HG03066 (cell line): ENCODE results near the gene TAPBP.
"Not testable (repeated sequence)": the region's sequence is repeated elsewhere in the genome, so short reads cannot be mapped to it uniquely, and the experiment has no call there.

ENCODE experiments used
- ATAC-seq: cut with Tn5 transposase; IDR thresholded peaks from one replicate; pipeline ENCODE4 v1.9.1; 2021; ENCODE audit warnings: low read depth; ENCODE audit not compliant: unreplicated experiment

The TAPBP gene

DNA sequence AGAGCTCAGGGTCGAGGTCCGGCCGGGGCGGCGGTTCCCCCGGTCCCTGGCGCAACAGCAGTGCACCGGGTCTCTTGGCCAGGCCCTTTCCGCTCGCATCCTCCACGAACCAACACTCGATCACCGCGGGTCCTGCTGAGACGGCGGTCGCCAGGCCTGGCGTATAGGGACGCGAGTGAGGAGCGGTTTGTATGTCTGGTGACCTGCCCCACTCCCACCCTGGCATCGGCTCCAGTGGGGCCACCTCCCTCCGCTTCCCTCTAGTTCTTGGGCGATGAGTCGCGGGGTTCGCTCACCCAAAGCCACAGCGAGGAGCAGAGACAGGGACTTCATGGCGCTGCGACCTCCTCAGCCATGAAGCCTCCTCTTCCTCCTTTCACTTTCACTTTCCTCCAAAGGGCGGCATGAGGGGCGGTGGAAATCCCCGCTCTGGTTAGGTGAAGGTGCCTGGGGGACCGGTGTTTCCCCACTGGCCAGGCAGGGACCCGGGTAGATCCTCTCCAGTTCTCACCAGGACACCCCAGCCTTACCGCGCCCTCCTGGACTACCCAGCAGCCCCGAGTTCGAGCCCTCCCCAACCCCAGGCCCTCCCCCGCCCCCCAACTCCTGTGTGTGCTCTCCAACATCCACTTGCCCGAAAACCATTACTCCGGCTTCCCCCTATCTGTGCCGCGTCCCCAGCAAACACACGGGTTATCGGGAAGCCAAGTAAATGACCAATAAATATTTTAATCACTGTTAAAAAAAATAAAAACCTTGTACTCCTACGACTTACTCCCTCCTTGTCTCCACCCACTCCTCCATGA is at the start of gene TAPBP:
TAPBP (minus strand) TSS at position 370 of the 806 bp plus-strand sequence; CDS start at position 333, 37 bp downstream.
- peak; percentile 46 for ATAC-seq

DNA sequence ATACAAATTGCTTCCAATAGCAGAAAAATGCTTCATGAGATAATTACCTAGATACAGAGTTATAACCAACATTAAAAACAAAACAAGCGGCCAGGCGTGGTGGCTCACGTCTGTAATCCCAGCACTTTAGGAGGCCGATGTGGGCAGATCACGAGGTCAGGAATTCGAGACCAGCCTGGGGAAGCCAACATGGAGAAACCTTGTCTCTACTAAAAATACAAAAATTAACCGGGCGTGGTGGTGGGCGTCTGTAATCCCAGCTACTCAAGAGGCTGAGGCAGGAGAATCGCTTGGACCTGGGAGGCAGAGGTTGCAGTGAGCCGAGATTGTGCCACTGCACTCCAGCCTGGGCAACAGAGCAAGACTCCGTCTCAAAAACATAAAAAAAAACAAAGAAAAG is 49.6 kb upstream of the TAPBP start:
- ATAC-seq: not testable (repeated sequence)

DNA sequence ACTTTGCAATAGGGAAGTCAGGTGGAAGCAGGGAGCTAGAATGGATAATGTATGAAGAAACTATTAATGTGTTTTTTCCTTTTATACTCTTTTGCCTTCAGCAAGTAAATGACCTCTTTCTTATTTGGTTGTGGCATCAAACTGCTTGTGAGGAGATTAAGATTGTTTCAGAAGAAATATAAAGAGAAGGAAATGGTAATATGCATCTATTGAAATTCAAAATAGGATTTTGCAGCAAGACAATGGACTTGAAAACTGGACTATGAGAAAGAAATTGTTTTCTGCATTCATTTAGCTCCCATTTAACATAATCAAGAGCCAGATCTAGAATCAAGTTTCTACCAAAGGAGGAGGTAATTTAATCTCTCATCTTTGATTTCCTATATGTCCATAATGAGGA is 45.5 kb upstream of the TAPBP start:
- ATAC-seq: no peak

DNA sequence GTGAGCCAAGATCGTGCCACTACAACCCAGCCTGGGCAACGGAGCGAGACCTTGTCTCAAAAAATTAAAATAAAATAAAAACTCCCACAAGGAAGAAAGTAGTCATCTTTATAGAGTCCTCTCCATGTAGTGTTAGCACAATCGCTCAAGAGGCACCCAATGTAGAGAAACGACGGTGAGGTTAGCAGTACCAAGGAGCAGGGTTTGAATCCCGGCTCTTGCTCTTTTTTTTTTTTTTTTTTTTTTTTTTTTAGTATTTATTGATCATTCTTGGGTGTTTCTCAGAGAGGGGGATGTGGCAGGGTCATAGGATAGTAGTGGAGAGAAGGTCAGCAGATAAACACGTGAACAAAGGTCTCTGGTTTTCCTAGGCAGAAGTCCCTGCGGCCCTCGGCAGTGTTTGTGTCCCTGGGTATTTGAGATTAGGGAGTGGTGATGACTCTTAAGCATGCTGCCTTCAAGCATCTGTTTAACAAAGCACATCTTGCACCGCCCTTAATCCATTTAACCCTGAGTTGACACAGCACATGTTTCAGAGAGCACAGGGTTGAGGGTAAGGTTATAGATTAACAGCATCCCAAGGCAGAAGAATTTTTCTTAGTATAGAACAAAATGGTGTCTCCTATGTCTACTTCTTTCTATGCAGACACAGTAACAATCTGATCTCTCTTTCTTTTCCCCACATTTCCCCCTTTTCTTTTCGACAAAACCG is 43.4 kb upstream of the TAPBP start:
- not testable (repeated sequence) for ATAC-seq

DNA sequence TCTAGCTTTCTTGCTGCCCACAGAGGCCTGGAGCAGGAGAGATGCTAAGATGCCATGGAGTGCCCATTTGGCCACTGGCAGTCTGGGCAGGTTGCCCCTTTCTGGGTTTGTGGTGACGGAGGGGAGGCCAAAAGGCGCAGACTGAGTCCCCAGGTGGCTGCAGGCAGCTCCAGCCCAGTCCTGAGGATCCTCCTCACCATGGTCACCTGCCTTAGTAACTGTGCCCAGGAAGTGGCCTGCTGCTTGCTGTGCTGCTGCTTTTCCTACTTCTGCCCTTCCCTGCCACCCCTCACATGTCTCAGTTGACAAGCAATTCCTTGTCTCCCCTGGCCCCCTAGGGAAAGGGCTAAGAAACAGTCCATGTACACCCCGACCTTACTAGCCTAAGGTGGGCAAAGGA is 42.4 kb upstream of the TAPBP start:
- ATAC-seq: no peak

DNA sequence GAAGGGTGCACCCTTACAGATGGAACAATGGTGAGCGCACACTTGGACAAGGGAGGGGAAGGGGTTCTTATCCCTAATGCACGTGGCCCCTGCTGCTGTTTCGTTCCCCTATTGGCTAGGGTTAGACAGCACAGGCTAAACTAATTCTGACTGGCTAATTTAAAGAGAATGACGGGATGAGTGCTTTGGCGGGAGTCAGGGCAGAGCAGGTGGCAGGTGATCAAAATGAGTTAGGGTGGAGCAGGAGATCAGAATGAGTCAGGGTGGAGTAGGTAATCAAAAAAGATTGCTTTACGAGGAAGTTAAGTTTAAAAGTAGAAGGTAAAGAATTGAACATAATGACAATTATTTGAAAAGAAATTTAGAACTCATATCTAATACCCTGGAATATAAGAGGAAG is 42.0 kb upstream of the TAPBP start:
- not testable (repeated sequence) for ATAC-seq

DNA sequence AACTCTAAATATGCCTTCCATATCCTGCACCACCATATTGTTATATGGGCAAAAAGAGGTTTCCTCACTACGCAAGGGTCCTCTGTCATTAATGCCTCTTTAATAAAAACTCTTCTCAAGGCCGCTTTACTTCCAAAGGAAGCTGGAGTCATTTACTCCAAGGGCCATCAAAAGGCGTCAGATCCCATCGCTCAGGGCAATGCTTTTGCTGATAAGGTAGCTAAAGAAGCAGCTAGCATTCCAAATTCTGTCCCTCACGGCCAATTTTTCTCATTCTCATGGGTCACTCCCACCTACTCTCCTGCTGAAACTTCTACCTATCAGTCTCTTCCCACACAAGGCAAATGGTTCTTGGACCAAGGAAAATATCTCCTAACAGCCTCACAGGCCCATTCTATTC is 33.9 kb upstream of the TAPBP start:
- ATAC-seq: no peak

DNA sequence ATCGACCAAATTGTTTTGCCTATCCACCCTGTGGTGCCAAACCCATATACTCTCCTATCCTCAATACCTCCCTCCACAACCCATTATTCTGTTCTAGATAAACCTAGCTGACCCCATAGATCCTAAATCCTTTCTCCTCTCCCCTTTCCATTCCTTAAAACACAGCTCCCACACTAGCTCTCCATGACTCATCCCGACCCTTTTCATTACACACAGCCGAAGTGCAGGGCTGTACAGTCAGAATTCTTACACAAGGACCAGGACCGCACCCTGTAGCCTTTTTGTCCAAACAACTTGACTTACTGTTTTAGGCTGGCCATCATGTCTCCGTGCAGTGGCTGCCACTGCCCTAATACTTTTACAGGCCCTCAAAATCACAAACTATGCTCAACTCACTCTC is 33.1 kb upstream of the TAPBP start:
- not testable (repeated sequence) for ATAC-seq

DNA sequence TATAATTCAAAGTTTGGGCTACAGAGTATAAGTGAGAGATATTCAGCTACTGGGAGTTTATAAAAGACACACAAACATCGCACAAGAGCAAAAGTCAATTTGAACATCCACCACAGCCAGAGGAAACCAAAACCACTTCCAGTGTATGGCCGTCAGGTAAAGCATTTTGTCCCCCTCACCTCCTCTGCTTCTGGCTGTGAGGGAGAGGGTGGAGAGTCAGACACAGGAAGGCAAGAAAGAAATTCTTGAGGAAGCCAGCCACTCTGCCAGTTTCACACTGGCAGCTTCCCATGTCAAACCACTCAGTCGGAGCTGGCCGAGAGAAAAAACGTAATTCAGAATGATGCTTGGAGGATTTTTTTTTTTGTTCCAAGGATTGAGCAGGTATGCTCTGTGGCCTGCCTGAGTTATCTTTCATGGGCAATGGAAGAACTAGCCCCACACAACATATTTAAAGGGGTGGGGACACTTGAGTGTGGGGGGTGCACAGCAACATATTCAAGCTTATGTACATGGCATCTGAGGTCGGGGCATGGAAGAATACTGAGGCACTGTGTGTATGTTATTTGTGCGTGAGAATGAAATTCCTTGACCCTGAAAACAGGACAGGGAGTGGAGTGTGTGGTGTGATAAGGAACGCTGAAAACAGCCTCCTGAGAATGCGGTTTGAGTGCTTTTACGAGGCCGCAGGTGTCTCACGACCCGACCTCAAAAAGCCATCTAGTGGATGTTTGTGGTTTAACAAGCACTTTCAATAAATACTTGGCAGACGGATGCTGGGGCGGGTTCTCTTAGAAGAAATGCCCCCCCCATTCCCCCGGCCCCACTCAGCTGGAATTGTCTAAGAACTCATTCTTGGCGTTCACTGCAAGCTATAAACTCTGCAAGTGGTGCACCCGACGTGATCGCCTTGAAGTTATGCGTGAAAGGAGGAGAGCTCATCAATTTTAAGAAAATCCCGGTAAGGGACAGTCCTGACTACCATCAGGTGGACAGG is 31.1 kb upstream of the TAPBP start:
- ATAC-seq: no peak

DNA sequence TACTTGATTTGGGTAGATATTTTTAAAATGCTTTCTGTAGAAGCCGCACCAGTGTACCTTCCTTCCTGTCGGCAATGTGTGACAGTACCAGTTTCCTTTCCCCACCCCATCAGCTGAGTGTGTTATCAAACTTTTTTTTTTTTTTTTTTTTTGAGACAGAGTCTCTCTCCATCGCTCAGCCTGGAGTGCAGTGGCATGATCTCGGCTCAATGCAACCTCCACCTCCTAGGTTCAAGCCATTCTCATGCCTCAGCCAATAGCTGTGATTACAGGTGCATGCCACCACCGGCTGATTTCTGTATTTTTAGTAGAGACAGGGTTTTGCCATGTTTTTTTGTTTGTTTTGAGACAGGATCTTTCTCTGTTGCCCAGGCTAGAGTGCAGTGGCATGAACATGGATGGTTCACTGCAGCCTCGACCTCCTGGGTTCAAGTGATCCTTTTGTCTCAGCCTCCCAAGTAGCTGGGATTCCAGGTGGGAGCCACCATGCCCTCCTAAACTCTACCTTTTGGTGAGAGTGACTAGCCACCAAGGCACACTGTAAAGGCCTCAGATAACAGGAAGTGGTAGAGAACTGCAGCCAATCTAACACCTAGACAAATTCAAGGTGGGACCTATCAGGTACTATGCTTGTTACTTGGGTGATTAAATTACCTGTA is 30.2 kb upstream of the TAPBP start:
- ATAC-seq: no peak

DNA sequence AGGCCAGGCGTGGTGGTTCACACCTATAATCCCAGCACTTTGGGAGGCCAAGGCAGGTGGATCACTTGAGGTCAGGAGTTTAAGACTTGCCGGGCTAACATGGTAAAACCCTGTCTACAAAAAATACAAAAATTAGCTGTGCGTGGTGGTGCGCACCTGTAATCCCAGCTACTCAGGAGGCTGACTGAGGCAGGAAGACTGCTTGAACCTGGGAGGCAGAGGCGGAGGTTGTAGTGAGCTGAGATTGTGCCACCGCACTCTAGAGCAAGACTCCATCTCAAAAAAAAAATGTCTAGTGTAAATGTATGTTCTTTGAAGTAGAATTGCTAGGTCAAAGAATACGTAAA is 29.7 kb upstream of the TAPBP start:
- ATAC-seq: not testable (repeated sequence)

DNA sequence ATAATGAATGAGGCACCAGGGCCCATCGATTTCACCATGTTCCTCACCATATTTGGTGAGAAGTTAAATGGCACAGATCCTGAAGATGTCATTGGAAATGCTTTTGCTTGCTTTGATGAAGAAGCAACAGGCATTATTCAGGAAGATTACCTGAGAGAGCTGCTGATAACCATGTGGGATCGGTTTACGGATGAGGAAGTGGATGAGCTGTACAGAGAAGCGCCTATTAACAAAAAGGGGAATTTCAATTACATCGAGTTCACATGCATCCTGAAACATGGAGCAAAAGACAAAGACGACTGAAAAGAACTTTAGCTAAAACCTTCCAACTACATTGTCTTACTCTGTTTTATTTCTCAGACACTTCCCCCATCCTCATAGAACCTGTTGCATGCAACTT is 25.3 kb upstream of the TAPBP start:
- ATAC-seq: no peak

DNA sequence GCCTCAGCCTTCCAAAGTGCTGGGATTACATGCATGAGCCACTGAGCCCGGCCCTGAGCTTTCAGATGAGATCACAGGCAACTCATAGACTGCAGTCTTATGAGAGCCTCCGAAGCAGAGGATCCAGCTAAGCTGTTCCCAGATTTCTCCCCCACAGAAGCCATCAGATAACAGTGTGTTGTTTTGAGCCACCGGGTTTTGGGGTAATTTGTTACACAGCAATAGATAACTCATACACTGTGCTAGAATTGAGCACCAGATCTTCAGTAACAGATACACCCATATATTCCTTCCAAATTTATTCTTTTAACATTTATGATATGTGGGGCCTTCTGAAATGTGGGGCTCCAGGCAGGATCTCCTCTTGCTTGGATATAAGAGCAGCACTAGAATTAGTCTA is 22.6 kb upstream of the TAPBP start:
- no peak for ATAC-seq

DNA sequence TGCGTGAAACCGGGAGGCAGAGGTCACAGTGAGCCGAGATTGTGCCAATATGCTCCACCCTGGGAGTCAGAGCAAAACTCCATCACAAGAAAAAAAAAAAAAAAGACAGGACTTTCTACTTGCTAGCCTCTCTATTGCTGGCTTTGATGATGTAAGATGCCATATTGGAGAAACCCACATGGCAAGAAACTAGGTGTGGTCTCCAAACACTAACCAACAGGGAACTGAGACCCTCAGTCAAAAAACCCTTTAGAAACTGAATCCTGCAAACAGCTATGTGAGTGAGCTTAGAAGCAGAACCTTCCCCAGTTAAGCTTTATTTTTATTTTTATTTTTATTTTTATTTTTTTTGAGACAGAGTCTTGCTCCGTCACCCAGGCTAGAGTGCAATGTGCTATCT is 22.0 kb upstream of the TAPBP start:
- ATAC-seq: no peak

DNA sequence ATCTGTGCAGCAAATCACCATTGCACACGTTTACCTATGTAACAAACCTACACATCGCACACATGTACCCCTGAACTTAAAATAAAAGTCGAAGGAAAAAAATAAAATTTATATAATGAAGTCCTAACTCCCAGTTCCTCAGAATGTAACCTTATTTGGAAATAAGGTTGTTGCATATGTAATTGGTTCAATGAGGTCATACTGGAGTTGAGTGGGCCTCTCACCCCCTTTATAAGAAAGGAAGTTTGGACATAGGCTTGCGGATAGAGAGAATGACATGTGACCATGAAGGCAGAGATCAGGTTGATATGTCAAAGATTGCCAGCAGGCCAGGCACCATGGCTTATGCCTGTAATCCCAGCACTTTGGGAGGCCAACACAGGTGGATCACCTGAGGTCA is 19.8 kb upstream of the TAPBP start:
- ATAC-seq: no peak

DNA sequence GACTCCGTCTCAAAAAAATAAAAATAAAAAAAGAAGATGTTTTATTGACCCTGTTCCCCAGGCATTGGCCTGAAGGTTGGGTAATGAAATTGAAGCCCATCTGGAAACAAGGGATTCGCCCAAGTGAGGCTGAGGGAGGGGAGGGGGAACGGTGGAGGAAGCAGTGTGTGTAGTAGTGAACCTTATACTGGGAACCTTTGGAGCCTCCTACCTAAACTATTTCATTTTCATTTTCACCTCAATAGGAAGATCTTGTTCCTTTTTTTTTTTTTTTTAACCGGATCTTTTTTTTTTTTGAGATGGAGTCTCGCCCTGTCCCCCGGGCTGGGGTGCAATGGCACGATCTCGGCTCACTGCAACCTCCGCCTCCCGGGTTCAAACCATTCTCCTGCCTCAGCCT is 16.9 kb upstream of the TAPBP start:
- ATAC-seq: no peak

DNA sequence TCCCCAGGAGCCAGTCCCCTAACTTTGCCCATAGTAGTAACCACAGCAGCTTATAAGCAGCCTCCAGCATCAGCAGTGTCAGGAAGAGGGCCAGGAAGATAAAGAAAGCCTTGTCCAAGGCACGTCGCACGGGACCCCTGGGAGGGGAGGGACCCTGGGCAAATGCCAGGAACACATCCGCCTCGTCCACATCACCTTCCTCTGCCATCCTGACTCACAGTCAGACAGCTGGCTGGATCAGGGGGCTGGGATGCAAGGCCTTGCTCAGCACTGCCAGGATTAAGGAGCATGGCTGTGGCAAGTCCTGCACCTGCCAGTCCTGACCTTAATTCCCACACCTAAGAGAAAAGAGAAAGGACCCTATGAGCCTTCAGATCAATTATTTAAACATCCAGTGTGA is 15.2 kb upstream of the TAPBP start:
- ATAC-seq: no peak

DNA sequence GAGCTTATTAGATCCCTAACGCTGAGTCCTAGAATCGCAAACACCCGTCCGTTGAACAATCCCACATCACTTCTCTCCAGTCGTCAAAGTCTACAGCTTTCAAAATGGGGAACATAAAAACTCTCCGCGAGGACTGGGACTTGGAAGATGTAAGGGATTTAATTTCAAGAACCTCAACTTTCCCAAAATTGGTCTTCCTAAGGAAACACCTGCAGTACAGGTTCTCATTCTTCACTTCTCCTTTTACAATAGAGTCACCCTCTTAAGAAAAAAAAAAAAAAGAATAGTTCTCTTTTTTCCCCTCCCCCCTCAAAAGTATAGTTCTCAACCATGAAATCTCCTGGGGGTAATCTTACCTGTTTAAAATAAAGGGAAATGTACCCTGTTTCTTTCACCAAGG is 10.2 kb upstream of the TAPBP start:
- ATAC-seq: no peak

DNA sequence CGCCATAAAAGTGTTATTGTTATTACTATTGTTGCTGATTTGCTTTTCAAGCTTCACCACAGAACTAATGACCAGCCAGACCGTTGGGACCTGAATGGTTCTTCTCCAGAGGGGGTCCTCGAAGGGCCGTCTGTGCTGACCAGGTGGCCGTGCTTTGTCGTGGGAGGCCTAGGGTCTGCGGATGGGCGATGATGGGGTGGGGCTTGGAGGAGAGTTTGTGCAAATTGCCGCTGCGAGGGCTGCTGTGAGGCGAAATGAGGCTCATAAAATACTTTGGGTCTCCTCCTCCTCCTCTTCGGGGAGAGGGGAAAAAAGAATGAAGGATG is 9.7 kb upstream of the TAPBP start:
- ATAC-seq: no peak

DNA sequence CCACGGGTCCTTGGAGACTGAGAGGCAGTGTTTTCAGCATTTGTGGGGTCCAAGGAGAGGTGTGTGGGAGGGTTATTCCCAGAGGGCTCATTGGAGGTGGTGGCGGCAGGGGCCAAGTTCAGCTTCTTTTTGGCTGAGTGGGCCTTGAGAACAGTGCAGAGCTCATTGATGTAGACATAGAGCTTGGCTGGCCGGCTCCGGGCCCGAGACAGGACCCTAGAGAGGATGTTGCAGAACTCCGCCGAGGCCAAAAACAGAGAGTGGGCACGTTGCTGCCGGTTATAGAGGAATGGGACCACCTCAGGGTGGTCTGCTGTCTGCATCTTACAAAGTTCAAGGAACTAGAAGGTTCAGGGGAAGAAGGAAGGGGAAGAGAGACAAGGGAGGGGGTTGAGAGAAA is 7.3 kb upstream of the TAPBP start:
- no peak for ATAC-seq
